Measurements from ENCODE around the gene ASB13.

ASB13 gene

GRCh38 chr10:5645944-5646617, 20.3 kb downstream of the ASB13 start:
- no peak for DNase-seq

- DNase-seq = no peak
These were observed 21.0 kb downstream of the ASB13 start for GRCh38 chr10:5645375-5645774.

DNA sequence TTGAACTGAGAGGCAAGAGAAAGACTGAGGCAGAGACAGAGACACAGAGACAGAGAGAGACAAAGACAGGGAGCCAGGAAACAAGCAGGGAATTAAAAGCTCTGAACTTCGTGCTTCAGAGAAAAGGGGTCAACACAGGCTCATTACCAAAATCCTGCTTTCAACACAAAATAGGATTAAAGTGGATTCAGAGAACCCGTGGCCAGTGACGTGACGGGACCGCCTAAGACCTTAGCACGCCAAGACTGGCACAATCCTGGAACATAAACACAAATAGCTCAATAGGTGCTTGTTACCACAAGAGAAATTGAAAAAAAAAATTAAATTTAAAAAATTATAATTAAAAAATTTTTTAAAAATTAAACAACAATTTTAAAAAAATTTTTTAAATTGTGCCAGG, 21.5 kb downstream of the ASB13 start:
- DNase-seq = no peak

DNA sequence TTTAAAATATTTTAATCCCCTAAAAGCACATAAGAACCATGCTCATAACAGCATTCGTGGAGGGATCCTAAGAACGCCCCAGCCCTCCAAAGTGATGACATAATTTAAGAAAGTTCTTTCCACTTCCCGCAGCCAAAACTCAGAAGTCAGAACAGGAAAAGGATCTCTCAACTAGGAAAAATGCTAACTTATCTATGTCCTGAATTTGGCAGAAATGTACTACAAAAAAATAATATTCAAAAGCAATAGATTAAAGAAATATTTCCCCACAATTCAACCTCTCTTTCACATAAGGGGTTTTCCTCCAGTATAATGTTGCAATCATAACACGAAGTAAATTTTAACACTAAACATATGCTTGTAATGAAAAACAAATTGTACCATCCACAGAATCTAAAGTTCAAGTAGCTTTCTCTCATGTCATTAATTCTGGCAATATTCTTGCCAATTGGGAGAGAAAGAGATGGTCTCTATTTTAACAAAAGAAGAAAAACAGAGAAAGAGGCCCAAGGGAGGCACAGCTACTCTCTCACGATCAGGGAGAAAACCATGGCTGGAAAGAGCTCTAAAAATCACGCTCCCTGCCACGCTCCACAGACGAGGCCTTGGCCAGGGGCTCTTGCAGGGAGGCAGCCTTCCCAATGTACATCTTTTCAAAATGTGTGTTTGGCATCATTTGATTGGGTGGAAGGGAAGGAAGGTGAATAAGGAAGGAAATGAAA, 22.9 kb downstream of the ASB13 start:
- DNase-seq = no peak

- DNase-seq = no peak
These were observed 24.9 kb downstream of the ASB13 start for GRCh38 chr10:5641501-5641900.

GRCh38 chr10:5640501-5640900, 25.9 kb downstream of the ASB13 start:
- no peak for DNase-seq

GRCh38 chr10:5640036-5640435, 26.4 kb downstream of the ASB13 start:
- DNase-seq = no peak

DNA sequence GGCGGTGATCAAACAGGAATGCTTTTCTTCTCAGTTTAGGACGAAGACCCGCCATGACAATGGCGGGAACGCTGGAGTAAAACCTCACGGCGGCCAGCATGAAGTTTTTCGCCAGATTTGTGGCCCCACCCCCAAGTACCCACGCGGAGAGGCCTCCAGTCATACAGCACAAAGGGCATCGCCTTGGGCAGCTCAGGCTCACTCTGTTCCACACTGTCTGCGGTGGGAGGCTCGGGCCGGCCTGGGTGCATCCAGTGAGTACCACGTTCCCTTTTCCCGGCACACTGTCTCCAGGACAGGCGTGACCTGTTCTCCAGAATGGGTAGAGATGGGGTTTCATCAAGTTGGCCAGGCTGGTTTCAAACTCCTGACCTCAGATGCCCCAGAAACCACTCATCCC, 27.3 kb downstream of the ASB13 start:
- no peak for DNase-seq

DNA sequence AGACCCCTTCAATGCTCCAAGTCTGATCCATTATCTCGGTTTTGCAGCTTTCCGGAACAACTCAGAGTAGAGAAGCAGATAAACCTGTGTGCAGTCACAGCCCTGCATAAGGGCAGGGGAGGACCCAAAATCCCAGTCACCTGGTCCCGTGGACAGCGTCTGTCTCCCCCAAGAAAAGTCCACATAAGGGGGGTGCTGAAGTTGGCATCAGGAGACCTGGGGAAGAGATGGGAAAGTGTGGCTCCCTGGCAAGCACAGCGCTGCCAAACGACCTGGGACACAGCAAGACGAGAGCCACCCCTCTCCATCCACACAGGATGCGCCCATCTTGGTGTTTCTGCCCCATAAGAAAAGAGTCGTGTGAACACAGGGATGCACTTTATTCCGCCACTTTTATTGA, 27.9 kb downstream of the ASB13 start:
- no peak for DNase-seq

- DNase-seq = no peak
These were observed 31.5 kb downstream of the ASB13 start for GRCh38 chr10:5634918-5635317.

- no peak for DNase-seq
These were observed 33.1 kb downstream of the ASB13 start for GRCh38 chr10:5633166-5633749.

DNA sequence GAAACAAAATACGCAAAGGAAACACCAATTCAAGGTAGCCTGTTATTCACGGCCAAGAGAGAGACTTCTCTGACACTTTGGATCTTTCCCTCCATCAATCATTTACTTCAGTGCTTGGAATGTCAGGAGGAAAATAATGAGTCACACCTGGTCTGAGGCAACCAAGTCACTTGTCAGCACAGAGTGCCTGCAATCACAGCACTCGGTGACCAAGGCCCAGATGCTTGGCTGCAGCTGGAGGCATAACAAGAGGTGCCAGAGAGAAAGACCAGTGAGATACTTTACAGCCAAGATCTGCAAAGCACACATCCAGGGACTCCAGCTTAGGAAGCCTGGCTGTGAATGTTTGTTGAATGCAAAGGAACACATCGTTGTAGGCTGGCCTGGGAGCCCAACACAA, 33.9 kb downstream of the ASB13 start:
- DNase-seq = no peak

- no peak for DNase-seq
These were observed 34.5 kb downstream of the ASB13 start for GRCh38 chr10:5631936-5632335.

GRCh38 chr10:5630112-5630436, 36.3 kb downstream of the ASB13 start:
- DNase-seq = no peak

- DNase-seq = peak; percentile 51
These were observed 36.9 kb downstream of the ASB13 start for GRCh38 chr10:5629303-5630111.

DNA sequence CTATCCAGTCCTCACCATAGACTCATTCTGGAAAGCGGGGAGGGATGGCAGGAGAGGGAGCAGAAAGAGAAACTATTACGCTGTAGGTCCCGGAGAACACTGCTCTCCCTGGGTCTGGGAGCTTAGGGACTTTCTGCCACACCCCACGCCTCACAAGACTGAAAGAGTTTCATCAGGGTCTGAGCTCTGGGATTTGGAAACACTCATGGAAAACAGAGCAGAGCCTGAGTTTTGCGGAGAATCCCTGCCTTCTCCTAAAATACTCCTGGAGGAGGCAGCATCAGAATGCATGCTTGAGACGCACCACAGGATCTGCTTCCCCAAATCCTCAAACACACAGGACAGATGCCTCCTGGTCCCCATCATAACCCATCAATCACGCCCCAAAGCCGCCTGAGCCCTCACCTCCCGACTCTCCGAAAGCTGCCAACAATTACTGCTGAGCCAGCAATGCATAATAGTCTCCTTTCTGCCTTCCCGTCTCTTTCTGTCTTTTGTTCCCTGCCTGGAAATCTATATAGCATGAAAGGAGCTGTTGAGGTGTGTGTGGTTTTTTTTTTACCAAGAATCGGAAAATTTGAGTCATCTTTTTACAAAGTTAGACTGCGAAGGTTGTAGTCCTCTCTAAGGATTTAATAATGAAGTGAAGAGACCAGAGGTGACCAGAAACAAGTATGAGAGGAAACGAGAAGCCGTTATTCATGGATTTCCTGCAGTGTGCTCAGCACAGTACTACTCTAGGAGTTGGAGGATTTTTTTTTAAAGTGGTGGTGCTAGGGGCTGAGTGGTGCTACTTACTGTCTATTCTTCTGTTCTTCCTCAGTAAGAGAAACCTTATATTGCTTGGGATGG, 37.7 kb downstream of the ASB13 start:
- DNase-seq = no peak

DNA sequence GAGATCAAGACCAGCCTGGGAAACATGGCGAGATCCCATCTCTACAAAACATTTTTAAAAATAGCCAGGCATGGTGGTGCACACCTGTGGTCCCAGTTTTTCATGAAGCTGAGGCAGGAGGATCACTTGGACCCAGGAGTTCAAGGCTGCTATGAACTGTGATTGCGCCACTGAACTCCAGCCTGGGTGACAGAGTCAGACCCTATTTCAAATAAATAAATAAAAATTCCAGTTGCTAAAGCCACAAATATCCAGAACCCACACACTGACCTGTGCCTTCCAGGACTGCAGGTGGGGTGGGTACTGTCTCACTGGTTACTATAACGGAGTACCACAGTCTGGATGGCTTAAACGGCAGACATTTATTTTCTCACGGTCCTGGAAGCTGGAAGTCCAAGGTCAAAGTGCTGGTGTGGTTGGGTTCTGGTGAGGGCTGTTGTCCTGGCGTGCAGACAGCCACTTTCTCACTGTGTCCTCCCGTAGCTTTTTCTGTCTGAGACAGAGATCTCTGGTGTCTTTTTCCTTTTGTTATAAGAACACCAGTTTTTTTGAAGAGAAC, 38.8 kb downstream of the ASB13 start:
- no peak for DNase-seq

- DNase-seq = no peak
These were observed 40.2 kb downstream of the ASB13 start for GRCh38 chr10:5625992-5626777.

DNA sequence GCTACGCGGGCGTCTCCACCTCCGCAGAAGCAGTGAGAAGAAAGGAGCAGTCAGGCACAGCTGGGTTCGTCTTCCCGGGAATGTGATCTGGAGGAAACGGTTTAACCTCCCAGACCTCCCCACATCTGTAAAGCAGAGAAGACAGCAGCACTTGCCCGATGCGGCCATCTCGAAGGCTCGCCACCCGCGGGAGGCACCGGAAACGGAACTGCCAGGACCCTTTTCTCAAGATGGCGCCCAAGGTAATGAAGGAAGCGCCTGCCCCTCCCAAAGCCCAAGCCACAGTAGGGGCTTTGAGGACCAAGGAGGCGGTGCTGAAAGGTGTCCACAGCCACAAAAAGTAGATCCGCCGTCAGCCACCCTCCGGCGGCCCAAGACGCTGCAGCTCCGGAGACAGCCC, 41.7 kb downstream of the ASB13 start:
- no peak for DNase-seq

DNA sequence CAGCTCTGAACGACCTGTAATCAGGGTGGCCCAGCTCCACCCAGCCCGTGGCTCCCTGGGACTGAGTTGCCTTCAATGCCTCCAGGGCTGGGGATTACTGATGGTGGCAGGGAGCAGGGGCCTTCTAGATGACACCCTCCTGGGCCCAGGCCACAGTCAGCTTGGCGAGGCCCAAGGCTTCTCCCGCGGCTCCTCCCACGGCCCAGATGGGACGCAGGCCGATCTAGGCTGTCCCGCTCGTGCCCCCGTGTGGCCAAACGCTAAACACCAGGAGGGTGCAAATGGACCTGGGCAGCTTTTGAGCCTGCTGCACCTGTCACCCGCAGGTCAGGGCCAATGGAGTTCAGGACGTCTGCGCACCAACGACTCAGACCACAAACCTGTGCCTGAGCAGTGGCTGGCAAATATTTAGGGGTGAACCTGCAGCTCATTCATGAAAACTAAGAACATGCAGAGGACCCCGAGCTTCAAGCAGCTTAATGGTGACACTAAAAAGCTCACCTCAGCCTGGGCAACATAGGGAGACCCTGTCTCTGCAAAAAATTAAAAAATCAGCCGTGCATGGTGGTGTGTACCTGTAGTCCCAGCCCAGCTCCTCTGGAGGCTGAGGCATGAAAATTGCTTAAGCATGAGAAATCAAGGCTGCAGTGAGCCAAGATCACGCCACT, 43.2 kb downstream of the ASB13 start:
- peak; percentile 73 for DNase-seq
